Gastroesophageal sphincter (tissue), 3 donors: ENCODE measurements around the gene MRRF.

Experiments used
- CTCF ChIP-seq, 4 experiments: fragments of 200-600 bp in 2 of 4; fragments of 450-650 bp in 2 of 4; sonication (generic) in 1 of 4; IDR thresholded peaks; one replicate each; pipeline ENCODE4 v1.5.1; 2017 to 2019; ENCODE audit warnings: antibody characterized with exemption in 4 of 4, mild to moderate bottlenecking in 2 of 4, moderate library complexity in 2 of 4
- POLR2A ChIP-seq, 2 donors: fragments of 450-650 bp; IDR thresholded peaks; one replicate each; pipeline ENCODE4 v1.6.1; 2017; ENCODE audit warnings: antibody characterized with exemption in 2 of 2, mild to moderate bottlenecking in 2 of 2, moderate library complexity in 1 of 2
- POLR2AphosphoS5 ChIP-seq: sonication (generic); formaldehyde crosslinking; IDR thresholded peaks from one replicate; pipeline ENCODE4 v1.6.1; 2017; ENCODE audit warnings: antibody characterized with exemption

- no peak for TF ChIP-seq CTCF (IDR thresholded peaks at IDR 0.05)
- no peak for TF ChIP-seq POLR2AphosphoS5
- no peak for TF ChIP-seq POLR2A (IDR thresholded peaks at IDR 0.05)
These were observed 29.8 kb downstream of the MRRF start for GRCh38 chr9:122294531-122294930.
